Osteocyte (in vitro differentiated cells): Measurements from ENCODE around the gene PPP1R13B. TPM values are rescaled to one million over a fixed set of nuclear protein-coding genes. Genes with fewer than 3 reads are reported as not detected.

Source experiments
- DNase-seq: peaks from one replicate; pipeline ENCODE4 v3.0.0; 2021; ENCODE audit warnings: mixed read lengths; ENCODE audit not compliant: unreplicated experiment; ENCODE audit errors: extremely low spot score
- H3K27ac Mint-ChIP-seq: one replicate; pipeline ENCODE4 v1.8.0; 2021; ENCODE audit warnings: mild to moderate bottlenecking, mixed read lengths; ENCODE audit not compliant: unreplicated experiment
- H3K27me3 Mint-ChIP-seq: one replicate; pipeline ENCODE4 v1.8.0; 2021; ENCODE audit warnings: mixed read lengths; ENCODE audit not compliant: unreplicated experiment
- H3K36me3 Mint-ChIP-seq: one replicate; pipeline ENCODE4 v1.8.0; 2021; ENCODE audit warnings: mixed read lengths; ENCODE audit not compliant: unreplicated experiment
- H3K4me1 Mint-ChIP-seq: one replicate; pipeline ENCODE4 v1.8.0; 2021; ENCODE audit warnings: mixed read lengths; ENCODE audit not compliant: unreplicated experiment
- H3K4me3 Mint-ChIP-seq: one replicate; pipeline ENCODE4 v1.8.0; 2021; ENCODE audit warnings: mild to moderate bottlenecking, moderate library complexity, mixed read lengths; ENCODE audit not compliant: unreplicated experiment
- H3K9me3 Mint-ChIP-seq: one replicate; pipeline ENCODE4 v1.8.0; 2021; ENCODE audit warnings: mixed read lengths; ENCODE audit not compliant: unreplicated experiment
- CTCF ChIP-seq: fragments of 200-600 bp; sonication (generic); IDR thresholded peaks from 2 replicates; pipeline ENCODE4 v1.5.0; 2021; ENCODE audit warnings: antibody characterized with exemption, mild to moderate bottlenecking, moderate library complexity
- total RNA-seq: library from RNA; stranded (reverse); gene quantifications from 2 replicates; pipeline ENCODE4 v1.2.1, GENCODE V29; 2021

PPP1R13B gene
- total RNA-seq, 1 donor from 2014 or later: 7.9 TPM

- H3K9me3 Mint-ChIP-seq: no peaks in the 10 kb centered on the region
- peaks cover 44% of the 10 kb centered on the region for H3K4me1 Mint-ChIP-seq
- H3K27ac Mint-ChIP-seq: peak overlapping the region; percentile 68
- H3K27me3 Mint-ChIP-seq: no peaks in the 10 kb centered on the region
- DNase-seq: no peak
- H3K4me3 Mint-ChIP-seq: peak overlapping the region; percentile 76
- no peak for TF ChIP-seq CTCF
- H3K36me3 Mint-ChIP-seq: no peaks in the 10 kb centered on the region
Observed at GRCh38 chr14:103714063-103714724, 133.2 kb downstream of the PPP1R13B start.

- Mint-ChIP-seq H3K9me3 (no peaks in the 10 kb centered on the region), H3K4me3 (peak overlapping the region; percentile 76), H3K36me3 (no peaks in the 10 kb centered on the region), H3K27me3 (no peaks in the 10 kb centered on the region), H3K27ac (peak overlapping the region; percentile 68), H3K4me1 (peaks cover 40% of the 10 kb centered on the region)
- DNase-seq: no peak
- TF ChIP-seq CTCF: no peak
Observed at GRCh38 chr14:103713304-103714062, 133.9 kb downstream of the PPP1R13B start.

- no peaks in the 10 kb centered on the region for H3K9me3 Mint-ChIP-seq
- H3K4me3 Mint-ChIP-seq: no peak overlapping the region
- no peak overlapping the region for H3K27ac Mint-ChIP-seq
- TF ChIP-seq CTCF: no peak
- no peaks in the 10 kb centered on the region for H3K27me3 Mint-ChIP-seq
- no peak for DNase-seq
- H3K4me1 Mint-ChIP-seq: peaks cover 36% of the 10 kb centered on the region
- H3K36me3 Mint-ChIP-seq: no peaks in the 10 kb centered on the region
Observed at GRCh38 chr14:103712633-103713247, 134.6 kb downstream of the PPP1R13B start.

GRCh38 chr14:103711516-103712431, 135.6 kb downstream of the PPP1R13B start:
- no peaks in the 10 kb centered on the region for H3K9me3 Mint-ChIP-seq
- no peak for TF ChIP-seq CTCF
- H3K4me1 Mint-ChIP-seq: peaks cover 26% of the 10 kb centered on the region
- H3K36me3 Mint-ChIP-seq: no peaks in the 10 kb centered on the region
- H3K4me3 Mint-ChIP-seq: no peak overlapping the region
- H3K27me3 Mint-ChIP-seq: no peaks in the 10 kb centered on the region
- DNase-seq: no peak
- H3K27ac Mint-ChIP-seq: no peak overlapping the region
